H1 (cell line): Measurements from ENCODE around the gene KERA. TPM values are rescaled to one million over a fixed set of nuclear protein-coding genes. Genes with fewer than 3 reads are reported as not detected.

ENCODE experiments used
- BRCA1 ChIP-seq: IDR thresholded peaks from 2 replicates; pipeline ENCODE4 v1.6.1; 2012; ENCODE audit warnings: low read depth, low read length, improper control_type of control experiment
- JUND ChIP-seq: IDR thresholded peaks from 2 replicates; pipeline ENCODE4 v1.6.1; 2011; ENCODE audit warnings: mild to moderate bottlenecking, improper control_type of control experiment, low read length
- RFX5 ChIP-seq: IDR thresholded peaks from 2 replicates; pipeline ENCODE4 v1.6.1; 2011; ENCODE audit warnings: low read depth, low read length, improper control_type of control experiment, borderline replicate concordance
- SP2 ChIP-seq: IDR thresholded peaks from 2 replicates; pipeline ENCODE4 v1.6.1; 2012; ENCODE audit warnings: mild to moderate bottlenecking, low read length, inconsistent platforms
- TAF1 ChIP-seq: IDR thresholded peaks from 2 replicates; pipeline ENCODE4 v1.6.1; 2011; ENCODE audit warnings: mild to moderate bottlenecking, low read depth, low read length
- polyA plus RNA-seq, 7 experiments: library from polyadenylated mRNA; depleted of rRNA in 3 of 7; stranded (reverse) in 5 of 7; unstranded in 2 of 7; fragments of >200 nt in 5 of 7; fragments of 200-250 nt in 2 of 7; gene quantifications; 1 replicate in 5 of 7; 2 replicates in 1 of 7; 4 replicates in 1 of 7; pipeline versions ENCODE4 v1.2.1 to v1.2.3, GENCODE V29; 2011 to 2013; ENCODE audit warnings: missing spikeins in 2 of 7, mixed read lengths in 2 of 7
- total RNA-seq: library from RNA; stranded (reverse); fragmentation: NEBNext Ultra II Directional; extraction: Animal tissue kit (Norgen Biotek cat#: 25700); gene quantifications from 2 replicates; pipeline ENCODE4 v1.2.1, GENCODE V29; 2021

Gene KERA
- total and polyA plus RNA-seq, 2 of the 8 experiments (the other 6 are each of a cell fraction or from before 2014, with no cell fraction given), result not detected

DNA sequence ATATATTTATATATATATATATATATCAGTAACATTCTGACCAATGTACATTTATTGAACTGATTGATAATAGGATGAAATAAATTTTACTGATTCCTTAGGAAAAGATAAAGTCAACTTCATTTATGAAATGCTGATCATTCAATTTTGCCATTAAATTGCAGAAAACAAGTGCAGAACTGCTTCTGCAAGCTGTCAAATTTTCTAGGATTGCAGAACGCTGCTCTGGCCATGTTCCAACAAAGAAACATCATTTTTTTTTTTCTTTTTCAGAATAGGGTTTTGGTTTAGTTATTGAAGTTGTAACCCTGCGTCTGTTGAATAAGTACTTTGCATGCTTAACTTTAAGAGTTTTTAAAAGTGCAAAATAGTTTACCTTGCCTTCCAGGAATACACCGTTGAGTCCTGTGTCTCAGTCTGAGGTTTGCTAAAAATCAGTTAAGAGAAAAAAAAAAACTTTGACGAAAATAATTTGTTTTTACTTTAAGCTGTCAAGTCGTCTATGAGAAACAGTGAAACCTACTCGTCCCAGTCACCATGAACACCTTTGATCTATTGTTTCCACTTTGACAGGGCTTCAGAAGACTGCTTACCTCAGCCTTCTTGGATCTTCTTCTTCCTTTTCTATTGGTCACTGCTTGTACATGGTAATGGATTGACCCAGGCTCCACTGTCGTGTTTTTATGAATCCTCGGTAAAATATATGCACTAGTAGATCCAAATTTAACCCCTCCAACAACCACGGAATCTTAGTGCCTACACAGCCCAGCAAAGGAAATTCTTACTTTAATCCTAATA lies at the start of gene KERA (continued):
- TF ChIP-seq BRCA1 (no peak), JUND (no peak), RFX5 (no peak), TAF1 (no peak), SP2 (no peak)
